ENCODE results near the gene PXDC1. TPM values are rescaled to one million over a fixed set of nuclear protein-coding genes. Genes with fewer than 3 reads are reported as not detected.

The PXDC1 gene
- polyA plus RNA-seq, 10 donors, result 18.5 to 33.5 (median 23.3) TPM

GRCh38 chr6:3749067-3749841 is 2.3 kb downstream of the PXDC1 start:
- peak in 1 of 3 donors; percentile 55 for DNase-seq

GRCh38 chr6:3748208-3749066 is 3.1 kb downstream of the PXDC1 start:
- DNase-seq, result peak; percentile 71 to 83 (median 72)

DNA sequence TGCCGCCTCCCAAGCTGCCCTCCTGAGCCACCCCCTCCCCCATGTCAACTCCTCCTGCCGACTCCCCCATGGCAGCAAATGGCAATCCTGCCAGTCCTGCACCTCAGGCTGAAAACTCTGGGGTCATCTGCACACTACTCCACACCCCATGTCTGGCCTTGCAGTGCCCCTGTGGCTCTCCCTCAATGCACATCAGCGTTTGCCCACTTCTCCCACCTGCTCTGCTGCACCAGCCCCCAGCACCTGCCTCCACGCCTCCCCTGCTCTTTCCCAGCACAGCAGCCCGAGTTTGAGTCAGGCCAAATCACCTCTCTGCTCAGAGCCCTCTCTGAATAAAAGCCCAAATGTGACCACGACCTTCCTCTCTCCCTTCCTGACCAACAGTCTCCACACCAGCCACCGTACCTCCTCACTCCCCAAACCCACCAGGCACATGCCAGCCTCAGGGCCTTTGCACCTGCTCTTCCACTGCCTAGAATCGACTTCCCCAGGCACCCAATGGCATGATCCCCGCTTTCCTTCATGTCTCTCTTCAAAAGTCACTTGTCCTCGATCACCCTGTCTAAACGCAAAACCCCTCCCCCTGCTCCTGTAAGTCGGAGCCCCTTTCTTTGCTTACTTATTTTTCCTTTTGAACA is 4.3 kb downstream of the PXDC1 start:
- DNase-seq, result no peak

DNA sequence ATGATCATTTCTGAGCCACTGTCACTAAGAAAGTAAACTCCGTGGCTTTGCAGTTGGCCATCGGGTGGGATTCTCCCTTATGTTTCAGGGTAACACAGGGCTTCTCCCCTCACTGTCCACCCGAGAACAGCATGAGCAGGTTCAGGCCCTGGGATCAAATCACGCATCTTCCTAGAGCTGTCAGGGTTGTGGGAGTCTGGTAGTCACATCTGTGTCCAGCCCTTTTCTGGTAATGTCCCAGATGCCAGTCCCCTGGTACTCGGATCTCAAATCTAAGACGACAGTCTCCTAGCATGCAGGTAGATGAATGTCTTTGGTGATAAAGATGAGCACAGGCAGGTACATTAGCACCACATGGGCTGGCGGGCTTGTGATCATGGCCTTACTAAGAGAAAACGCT is 4.8 kb downstream of the PXDC1 start:
- DNase-seq, result no peak

- DNase-seq, result no peak
These were observed 5.3 kb downstream of the PXDC1 start for GRCh38 chr6:3746119-3746691.

- DNase-seq, result no peak
These were observed 5.9 kb downstream of the PXDC1 start for GRCh38 chr6:3745566-3746118.

GRCh38 chr6:3744901-3745470 is 6.5 kb downstream of the PXDC1 start:
- no peak for DNase-seq

- DNase-seq, result peak in 1 of 3 donors; percentile 49
These were observed 7.2 kb downstream of the PXDC1 start for GRCh38 chr6:3744211-3744900.

GRCh38 chr6:3743541-3743940 is 8.0 kb downstream of the PXDC1 start:
- DNase-seq, result no peak

- DNase-seq, result peak; percentile 70 to 90 (median 89)
These were observed 8.8 kb downstream of the PXDC1 start for GRCh38 chr6:3742426-3743344.

- no peak for DNase-seq
These were observed 9.5 kb downstream of the PXDC1 start for GRCh38 chr6:3742076-3742425.

GRCh38 chr6:3741477-3741871 is 10.0 kb downstream of the PXDC1 start:
- no peak for DNase-seq

- no peak for DNase-seq
These were observed 10.7 kb downstream of the PXDC1 start for GRCh38 chr6:3740551-3741476.

GRCh38 chr6:3739311-3739897 is 12.1 kb downstream of the PXDC1 start:
- DNase-seq, result no peak

- DNase-seq, result no peak
These were observed 13.0 kb downstream of the PXDC1 start for GRCh38 chr6:3738381-3739131.

GRCh38 chr6:3737831-3738210 is 13.7 kb downstream of the PXDC1 start:
- DNase-seq, result no peak

- no peak for DNase-seq
These were observed 14.2 kb downstream of the PXDC1 start for GRCh38 chr6:3737149-3737830.

Data from muscle of back (tissue), 11 donors.